ENCODE results near the gene MYL6B. TPM values are rescaled to one million over a fixed set of nuclear protein-coding genes. Genes with fewer than 3 reads are reported as not detected.
A peak's percentile ranks its signal among the peaks of the same experiment; 100 is the strongest.

MYL6B gene
- total and polyA plus RNA-seq, 3 experiments from 2014 or later = 6.2 to 70.0 (median 68.6) TPM

- no peak overlapping the region for H3K4me3 Mint-ChIP-seq
- peaks cover 45% of the 10 kb centered on the region for H3K36me3 ChIP-seq (ENCODE audit: insufficient read depth, low read length)
- no peaks in the 10 kb centered on the region for H3K9me3 ChIP-seq (ENCODE audit: low read length)
- H3K27ac ChIP-seq (ENCODE audit: low read depth, low read length) = no peak overlapping the region
- H3K27me3 Mint-ChIP-seq = no peaks in the 10 kb centered on the region
- POLR2A ChIA-PET = interaction anchor here (0.6 kb wide), 2 partner anchors 22 to 36 kb away, joined by 4 to 9 read pairs; no protein-coding TSS in a partner anchor
- peak overlapping the region in 5 of 8 donors; percentile 17 to 78 (median 36) for H3K27ac Mint-ChIP-seq
- H3K27me3 ChIP-seq (ENCODE audit: insufficient read depth, low read length, poor library complexity, severe bottlenecking) = no peaks in the 10 kb centered on the region
- H3K9me3 Mint-ChIP-seq = no peaks in the 10 kb centered on the region
- H3K4me1 Mint-ChIP-seq = peaks cover 30 to 38% (median 30%) of the 10 kb centered on the region in 3 donors
- CTCF ChIA-PET = interaction anchor here (1.3 to 1.7 kb wide), 2 partner anchors 14 to 121 kb away, joined by 3 to 4 read pairs; no protein-coding TSS in a partner anchor
- H3K36me3 Mint-ChIP-seq = peaks cover 20 to 51% (median 25%) of the 10 kb centered on the region in 3 donors
- H3K4me3 ChIP-seq (ENCODE audit: low read length) = no peak overlapping the region
- peaks cover 17% of the 10 kb centered on the region for H3K4me1 ChIP-seq (ENCODE audit: insufficient read depth, low read length)
- DNase-seq = no peak
Measured at GRCh38 chr12:56145217-56145616, 7.2 kb upstream of the MYL6B start.

- CTCF ChIA-PET = no interaction called here
- H3K27me3 ChIP-seq (ENCODE audit: insufficient read depth, low read length, poor library complexity, severe bottlenecking) = no peaks in the 10 kb centered on the region
- peak overlapping the region in 1 of 7 donors; percentile 11 for H3K4me3 Mint-ChIP-seq
- H3K36me3 ChIP-seq (ENCODE audit: insufficient read depth, low read length) = peaks cover 37% of the 10 kb centered on the region
- H3K36me3 Mint-ChIP-seq = peaks cover 9 to 39% (median 19%) of the 10 kb centered on the region in 3 donors
- H3K27ac Mint-ChIP-seq = peak overlapping the region in 6 of 8 donors; percentile 14 to 63 (median 36)
- POLR2A ChIA-PET = no interaction called here
- no peaks in the 10 kb centered on the region for H3K9me3 Mint-ChIP-seq
- no peak overlapping the region for H3K4me3 ChIP-seq (ENCODE audit: low read length)
- H3K27me3 Mint-ChIP-seq = no peaks in the 10 kb centered on the region
- no peak for DNase-seq
- H3K27ac ChIP-seq (ENCODE audit: low read depth, low read length) = no peak overlapping the region
- H3K4me1 Mint-ChIP-seq = peaks cover 32 to 42% (median 37%) of the 10 kb centered on the region in 3 donors
- H3K9me3 ChIP-seq (ENCODE audit: low read length) = no peaks in the 10 kb centered on the region
- H3K4me1 ChIP-seq (ENCODE audit: insufficient read depth, low read length) = peaks cover 22% of the 10 kb centered on the region
Measured at GRCh38 chr12:56146492-56147460, 5.6 kb upstream of the MYL6B start.

GRCh38 chr12:56150563-56150962 lies 1.8 kb upstream of the MYL6B start:
- H3K36me3 Mint-ChIP-seq = peaks cover 0 to 6% (median 2%) of the 10 kb centered on the region in 3 donors
- Histone ChIP-seq H3K4me3 (ENCODE audit: low read length) (no peak overlapping the region), H3K27ac (ENCODE audit: low read depth, low read length) (no peak overlapping the region), H3K36me3 (ENCODE audit: insufficient read depth, low read length) (no peaks in the 10 kb centered on the region), H3K27me3 (ENCODE audit: insufficient read depth, low read length, poor library complexity, severe bottlenecking) (no peaks in the 10 kb centered on the region), H3K9me3 (ENCODE audit: low read length) (no peaks in the 10 kb centered on the region), H3K4me1 (ENCODE audit: insufficient read depth, low read length) (peaks cover 24% of the 10 kb centered on the region)
- H3K4me3 Mint-ChIP-seq = peak overlapping the region; percentile 39 to 91 (median 67)
- CTCF ChIA-PET = interaction anchor here (0.6 to 1.8 kb wide), 2 partner anchors 12 to 39 kb away, joined by 3 to 10 read pairs; partner anchors contain the start of gene SMARCC2
- H3K4me1 Mint-ChIP-seq = peaks cover 33 to 37% (median 36%) of the 10 kb centered on the region in 3 donors
- H3K9me3 Mint-ChIP-seq = no peaks in the 10 kb centered on the region
- no peaks in the 10 kb centered on the region for H3K27me3 Mint-ChIP-seq
- POLR2A ChIA-PET = interaction anchor here (0.6 to 1.7 kb wide), 6 partner anchors 9 to 55 kb away, joined by 3 to 19 read pairs (median 6); partner anchors contain the start of gene ESYT1
- peak overlapping the region in 7 of 8 donors; percentile 69 to 98 (median 94) for H3K27ac Mint-ChIP-seq
- no peak for DNase-seq

- H3K27me3 ChIP-seq (ENCODE audit: insufficient read depth, low read length, poor library complexity, severe bottlenecking) = no peaks in the 10 kb centered on the region
- ChIA-PET CTCF (interaction anchor here (0.6 to 1.8 kb wide), 11 partner anchors 9 to 313 kb away, joined by 3 to 22 read pairs (median 3); partner anchors contain the start of genes ESYT1, SMARCC2 and ZC3H10), POLR2A (interaction anchor here (0.6 to 1.7 kb wide), 12 partner anchors 9 to 222 kb away, joined by 3 to 19 read pairs (median 4); partner anchors contain the start of genes ESYT1, PA2G4, RPL41 and SMARCC2)
- peaks cover 0 to 6% (median 2%) of the 10 kb centered on the region in 3 donors for H3K36me3 Mint-ChIP-seq
- H3K4me1 Mint-ChIP-seq = peaks cover 31 to 36% (median 33%) of the 10 kb centered on the region in 3 donors
- no peaks in the 10 kb centered on the region for H3K36me3 ChIP-seq (ENCODE audit: insufficient read depth, low read length)
- peak overlapping the region; percentile 80 for H3K27ac ChIP-seq (ENCODE audit: low read depth, low read length)
- H3K9me3 Mint-ChIP-seq = no peaks in the 10 kb centered on the region
- H3K9me3 ChIP-seq (ENCODE audit: low read length) = no peaks in the 10 kb centered on the region
- no peaks in the 10 kb centered on the region for H3K27me3 Mint-ChIP-seq
- peak overlapping the region; percentile 60 for H3K4me3 ChIP-seq (ENCODE audit: low read length)
- DNase-seq = peak; percentile 52 to 81 (median 55)
- H3K4me3 Mint-ChIP-seq = peak overlapping the region; percentile 89 to 98 (median 91)
- peak overlapping the region; percentile 94 to 98 (median 97) for H3K27ac Mint-ChIP-seq
- peaks cover 24% of the 10 kb centered on the region for H3K4me1 ChIP-seq (ENCODE audit: insufficient read depth, low read length)
Measured at GRCh38 chr12:56151672-56152131, 685 bp upstream of the MYL6B start.

GRCh38 chr12:56152756-56153677 lies 630 bp downstream of the MYL6B start:
- ChIA-PET CTCF (interaction anchor here (1.5 kb wide), 1 partner anchor 35 kb away, joined by 7 read pairs; the partner anchor contains the start of gene ZC3H10), POLR2A (interaction anchor here (1.6 kb wide), 1 partner anchor 35 kb away, joined by 14 read pairs; the partner anchor contains the start of genes RPL41 and ZC3H10)
- H3K4me3 ChIP-seq (ENCODE audit: low read length) = peak overlapping the region; percentile 60
- H3K4me3 Mint-ChIP-seq = peak overlapping the region; percentile 89 to 98 (median 91)
- peaks cover 0 to 6% (median 2%) of the 10 kb centered on the region in 3 donors for H3K36me3 Mint-ChIP-seq
- H3K9me3 Mint-ChIP-seq = no peaks in the 10 kb centered on the region
- DNase-seq = no peak
- peak overlapping the region; percentile 85 to 98 (median 96) for H3K27ac Mint-ChIP-seq
- H3K4me1 Mint-ChIP-seq = peaks cover 36 to 41% (median 38%) of the 10 kb centered on the region in 3 donors
- H3K4me1 ChIP-seq (ENCODE audit: insufficient read depth, low read length) = peaks cover 30% of the 10 kb centered on the region
- H3K27ac ChIP-seq (ENCODE audit: low read depth, low read length) = peak overlapping the region; percentile 80
- H3K36me3 ChIP-seq (ENCODE audit: insufficient read depth, low read length) = no peaks in the 10 kb centered on the region
- no peaks in the 10 kb centered on the region for H3K27me3 ChIP-seq (ENCODE audit: insufficient read depth, low read length, poor library complexity, severe bottlenecking)
- H3K27me3 Mint-ChIP-seq = no peaks in the 10 kb centered on the region
- no peaks in the 10 kb centered on the region for H3K9me3 ChIP-seq (ENCODE audit: low read length)

- Mint-ChIP-seq H3K36me3 (peaks cover 0 to 12% (median 3%) of the 10 kb centered on the region in 3 donors), H3K4me3 (peak overlapping the region in 5 of 7 donors; percentile 23 to 91 (median 41)), H3K4me1 (peaks cover 38 to 41% (median 39%) of the 10 kb centered on the region in 3 donors), H3K27me3 (no peaks in the 10 kb centered on the region), H3K27ac (peak overlapping the region in 1 of 8 donors; percentile 97), H3K9me3 (no peaks in the 10 kb centered on the region)
- DNase-seq = no peak
- Histone ChIP-seq H3K27me3 (ENCODE audit: insufficient read depth, low read length, poor library complexity, severe bottlenecking) (no peaks in the 10 kb centered on the region), H3K4me1 (ENCODE audit: insufficient read depth, low read length) (peaks cover 30% of the 10 kb centered on the region), H3K4me3 (ENCODE audit: low read length) (no peak overlapping the region), H3K36me3 (ENCODE audit: insufficient read depth, low read length) (no peaks in the 10 kb centered on the region), H3K27ac (ENCODE audit: low read depth, low read length) (peak overlapping the region; percentile 80), H3K9me3 (ENCODE audit: low read length) (no peaks in the 10 kb centered on the region)
- ChIA-PET CTCF (no interaction called here), POLR2A (no interaction called here)
Measured at GRCh38 chr12:56153678-56154065, 1.3 kb downstream of the MYL6B start.

GRCh38 chr12:56154246-56154771 lies 1.9 kb downstream of the MYL6B start:
- POLR2A ChIA-PET = no interaction called here

More at GRCh38 chr12:56154246-56154771, 1.9 kb downstream of the MYL6B start:
- CTCF ChIA-PET = interaction anchor here (1.4 to 3.2 kb wide), 2 partner anchors 35 kb away, joined by 7 to 16 read pairs; partner anchors contain the start of genes SMARCC2 and ZC3H10
- Histone ChIP-seq H3K9me3 (ENCODE audit: low read length) (no peaks in the 10 kb centered on the region), H3K4me3 (ENCODE audit: low read length) (no peak overlapping the region), H3K27me3 (ENCODE audit: insufficient read depth, low read length, poor library complexity, severe bottlenecking) (no peaks in the 10 kb centered on the region), H3K4me1 (ENCODE audit: insufficient read depth, low read length) (peaks cover 36% of the 10 kb centered on the region), H3K36me3 (ENCODE audit: insufficient read depth, low read length) (peaks cover 2% of the 10 kb centered on the region), H3K27ac (ENCODE audit: low read depth, low read length) (no peak overlapping the region)
- Mint-ChIP-seq H3K36me3 (peaks cover 0 to 19% (median 3%) of the 10 kb centered on the region in 3 donors), H3K27ac (peak overlapping the region in 1 of 8 donors; percentile 97), H3K4me3 (peak overlapping the region in 2 of 7 donors; percentile 26 to 63), H3K27me3 (no peaks in the 10 kb centered on the region), H3K4me1 (peaks cover 43 to 47% (median 45%) of the 10 kb centered on the region in 3 donors), H3K9me3 (no peaks in the 10 kb centered on the region)
- DNase-seq = no peak

All from CD8-positive, alpha-beta memory T cell (primary cell).